ENCODE data around the gene MYH11.

Gene MYH11

GRCh38 chr16:15833541-15833940, 23.3 kb downstream of the MYH11 start:
- TF ChIP-seq CEBPB (IDR thresholded peaks at IDR 0.05), result no peak
- TF ChIP-seq MAX (IDR thresholded peaks at IDR 0.05), result no peak
- TF ChIP-seq ZBTB7A (IDR thresholded peaks at IDR 0.05; ENCODE audit: low read depth), result no peak
- TF ChIP-seq USF1 (IDR thresholded peaks at IDR 0.05), result no peak
- no peak for TF ChIP-seq CREB1 (IDR thresholded peaks at IDR 0.05; ENCODE audit: low read depth)

GRCh38 chr16:15832241-15832640, 24.6 kb downstream of the MYH11 start:
- TF ChIP-seq TEAD4 (IDR thresholded peaks at IDR 0.05) (no peak), YY1 (IDR thresholded peaks at IDR 0.05; ENCODE audit: low read depth) (no peak), REST (IDR thresholded peaks at IDR 0.05; ENCODE audit: low read depth) (no peak), EGR1 (IDR thresholded peaks at IDR 0.05) (no peak), MAX (IDR thresholded peaks at IDR 0.05) (no peak), CEBPB (IDR thresholded peaks at IDR 0.05) (no peak), ZBTB7A (IDR thresholded peaks at IDR 0.05; ENCODE audit: low read depth) (no peak), TAF1 (IDR thresholded peaks at IDR 0.05; ENCODE audit: low read depth) (no peak), RAD21 (IDR thresholded peaks at IDR 0.05; ENCODE audit: low read depth) (no peak), EP300 (IDR thresholded peaks at IDR 0.05; ENCODE audit: borderline replicate concordance) (no peak), USF1 (IDR thresholded peaks at IDR 0.05) (no peak), TCF12 (IDR thresholded peaks at IDR 0.05; ENCODE audit: low read depth) (no peak), NFIC (IDR thresholded peaks at IDR 0.05) (no peak), CREB1 (IDR thresholded peaks at IDR 0.05; ENCODE audit: low read depth) (no peak), FOXM1 (IDR thresholded peaks at IDR 0.05; ENCODE audit: borderline replicate concordance, low read depth) (no peak)

- TF ChIP-seq REST (IDR thresholded peaks at IDR 0.05; ENCODE audit: low read depth), result no peak
- no peak for TF ChIP-seq TEAD4 (IDR thresholded peaks at IDR 0.05)
- no peak for TF ChIP-seq ZBTB7A (IDR thresholded peaks at IDR 0.05; ENCODE audit: low read depth)
- TF ChIP-seq TCF12 (IDR thresholded peaks at IDR 0.05; ENCODE audit: low read depth), result no peak
- TF ChIP-seq CREB1 (IDR thresholded peaks at IDR 0.05; ENCODE audit: low read depth), result no peak
- TF ChIP-seq FOXM1 (IDR thresholded peaks at IDR 0.05; ENCODE audit: borderline replicate concordance, low read depth), result no peak
- no peak for TF ChIP-seq MAX (IDR thresholded peaks at IDR 0.05)
- TF ChIP-seq EP300 (IDR thresholded peaks at IDR 0.05; ENCODE audit: borderline replicate concordance), result no peak
- no peak for TF ChIP-seq YY1 (IDR thresholded peaks at IDR 0.05; ENCODE audit: low read depth)
- no peak for TF ChIP-seq USF1 (IDR thresholded peaks at IDR 0.05)
- TF ChIP-seq TAF1 (IDR thresholded peaks at IDR 0.05; ENCODE audit: low read depth), result no peak
- no peak for TF ChIP-seq CEBPB (IDR thresholded peaks at IDR 0.05)
- no peak for TF ChIP-seq EGR1 (IDR thresholded peaks at IDR 0.05)
Observed at GRCh38 chr16:15830832-15831451, 25.9 kb downstream of the MYH11 start.

GRCh38 chr16:15829460-15829859, 27.4 kb downstream of the MYH11 start:
- TF ChIP-seq REST (IDR thresholded peaks at IDR 0.05; ENCODE audit: low read depth) (no peak), TAF1 (IDR thresholded peaks at IDR 0.05; ENCODE audit: low read depth) (no peak), CREB1 (IDR thresholded peaks at IDR 0.05; ENCODE audit: low read depth) (no peak), EP300 (IDR thresholded peaks at IDR 0.05; ENCODE audit: borderline replicate concordance) (no peak), MAX (IDR thresholded peaks at IDR 0.05) (no peak), NFIC (IDR thresholded peaks at IDR 0.05) (no peak), ZBTB7A (IDR thresholded peaks at IDR 0.05; ENCODE audit: low read depth) (no peak), TEAD4 (IDR thresholded peaks at IDR 0.05) (no peak), YY1 (IDR thresholded peaks at IDR 0.05; ENCODE audit: low read depth) (no peak), CEBPB (IDR thresholded peaks at IDR 0.05) (no peak), EGR1 (IDR thresholded peaks at IDR 0.05) (no peak), USF1 (IDR thresholded peaks at IDR 0.05) (no peak), RAD21 (IDR thresholded peaks at IDR 0.05; ENCODE audit: low read depth) (no peak), FOXM1 (IDR thresholded peaks at IDR 0.05; ENCODE audit: borderline replicate concordance, low read depth) (no peak), TCF12 (IDR thresholded peaks at IDR 0.05; ENCODE audit: low read depth) (no peak)

Measured in Ishikawa (cell line).